Stimulated activated CD8-positive, alpha-beta memory T cell treated with anti-CD3 and anti-CD28 coated beads, Interleukin-15, amount 100 ng/mL, for 1 hour (primary cell): ENCODE data around the gene SH3GL2.

Source experiments
- DNase-seq: peaks from one replicate; pipeline ENCODE4 v3.0.0-alpha.2; 2020; ENCODE audit warnings: low read depth

SH3GL2 gene

GRCh38 chr9:17578911-17579793 lies at the start of gene SH3GL2:
Gene SH3GL2 (plus strand): TSS chr9:17579066.
- DNase-seq: no peak

GRCh38 chr9:17531642-17532254 lies 47.1 kb upstream of the SH3GL2 start:
- no peak for DNase-seq

- no peak for DNase-seq
Observed at GRCh38 chr9:17532461-17532860, 46.4 kb upstream of the SH3GL2 start.

- DNase-seq: no peak
Observed at GRCh38 chr9:17535176-17535575, 43.7 kb upstream of the SH3GL2 start.

- DNase-seq: no peak
Observed at GRCh38 chr9:17536027-17536426, 42.8 kb upstream of the SH3GL2 start.

- DNase-seq: no peak
Observed at GRCh38 chr9:17551023-17551422, 27.8 kb upstream of the SH3GL2 start.

- no peak for DNase-seq
Observed at GRCh38 chr9:17555362-17556054, 23.4 kb upstream of the SH3GL2 start.

- DNase-seq: no peak
Observed at GRCh38 chr9:17556255-17556654, 22.6 kb upstream of the SH3GL2 start.

- no peak for DNase-seq
Observed at GRCh38 chr9:17556935-17557334, 21.9 kb upstream of the SH3GL2 start.

GRCh38 chr9:17571825-17572224 lies 7.0 kb upstream of the SH3GL2 start:
- DNase-seq: no peak

- DNase-seq: no peak
Observed at GRCh38 chr9:17574342-17574741, 4.5 kb upstream of the SH3GL2 start.

GRCh38 chr9:17578577-17578910 lies 322 bp upstream of the SH3GL2 start:
- no peak for DNase-seq

- no peak for DNase-seq
Observed at GRCh38 chr9:17580119-17580518, 1.3 kb downstream of the SH3GL2 start.

GRCh38 chr9:17587113-17587512 lies 8.2 kb downstream of the SH3GL2 start:
- no peak for DNase-seq

- DNase-seq: no peak
Observed at GRCh38 chr9:17588395-17588794, 9.5 kb downstream of the SH3GL2 start.

- no peak for DNase-seq
Observed at GRCh38 chr9:17588941-17589340, 10.1 kb downstream of the SH3GL2 start.

GRCh38 chr9:17589771-17590170 lies 10.9 kb downstream of the SH3GL2 start:
- DNase-seq: no peak

- DNase-seq: no peak
Observed at GRCh38 chr9:17594961-17595360, 16.1 kb downstream of the SH3GL2 start.

- no peak for DNase-seq
Observed at GRCh38 chr9:17597977-17598376, 19.1 kb downstream of the SH3GL2 start.

GRCh38 chr9:17600962-17601593 lies 22.2 kb downstream of the SH3GL2 start:
- DNase-seq: no peak

- no peak for DNase-seq
Observed at GRCh38 chr9:17604556-17604955, 25.7 kb downstream of the SH3GL2 start.

- DNase-seq: no peak
Observed at GRCh38 chr9:17609312-17610005, 30.6 kb downstream of the SH3GL2 start.
